ENCODE data around the gene C2CD4C. TPM values are rescaled to one million over a fixed set of nuclear protein-coding genes. Genes with fewer than 3 reads are reported as not detected.

Gene C2CD4C
- total and polyA plus RNA-seq, 2 donors (not counting 3 experiments of a cell fraction or from before 2014, with no cell fraction given), result 0.25 to 0.38 TPM

- no peaks in the 10 kb centered on the region for H3K9me1 ChIP-seq (replicated peaks; ENCODE audit: control insufficient read depth, extremely low read depth, insufficient read depth, low read length)
- POLR2A ChIA-PET, result no interaction called here
- H4K20me1 ChIP-seq (replicated peaks; ENCODE audit: control insufficient read depth, extremely low read depth, insufficient read depth, low read length), result no peaks in the 10 kb centered on the region
- CTCF ChIA-PET, result no interaction called here
- dilution Hi-C loops (cut with MboI; ENCODE audit: extremely low pct_ligation_motif_present, low sequenced_read_pairs), result no loop called here
- TF ChIP-seq POLR2AphosphoS5 (IDR thresholded peaks at IDR 0.05; ENCODE audit: insufficient read depth, low read depth, low read length) (no peak), FOS (IDR thresholded peaks at IDR 0.05; ENCODE audit: borderline replicate concordance, insufficient read depth, low read length) (no peak), JUN (IDR thresholded peaks at IDR 0.05; ENCODE audit: borderline replicate concordance, insufficient read depth, insufficient read length, low read depth) (no peak)
- H3K9ac ChIP-seq (replicated peaks; ENCODE audit: extremely low read depth, insufficient read depth, low read length), result no peak overlapping the region
- H3K27me3 ChIP-seq (ENCODE audit: control insufficient read depth in 2 of 2, insufficient read depth in 2 of 2, low read length in 2 of 2), result peaks cover 5 to 18% of the 10 kb centered on the region in 2 experiments
- H3K4me2 ChIP-seq (ENCODE audit: insufficient read depth, low read length), result no peak overlapping the region
- no peaks in the 10 kb centered on the region for H3K4me1 ChIP-seq (ENCODE audit: control insufficient read depth, extremely low read depth, insufficient read depth, low read length)
- H3K4me3 ChIP-seq (replicated peaks in 1 of 3; ENCODE audit: insufficient read depth in 1 of 3, low read depth in 1 of 3, low read length in 3 of 3), result no peak overlapping the region
- H3K36me3 ChIP-seq (ENCODE audit: control insufficient read depth in 2 of 2, extremely low read depth in 1 of 2, insufficient read depth in 2 of 2, low read length in 2 of 2), result no peaks in the 10 kb centered on the region
- intact Hi-C loops (cut with micrococcal nuclease), result no loop called here
- H3K79me2 ChIP-seq (ENCODE audit: control insufficient read depth, insufficient read depth, low read length), result no peaks in the 10 kb centered on the region
- no TSS peak for BruUV-seq (replicated peaks)
- no peaks in the 10 kb centered on the region for H3K9me3 ChIP-seq (replicated peaks; ENCODE audit: control insufficient read depth, insufficient read depth, low read length)
- no peak overlapping the region for H3K27ac ChIP-seq (ENCODE audit: insufficient read depth, low read depth, low read length)
- DNase-seq (ENCODE audit: low read depth, low spot score), result no peak
- FAIRE-seq, result no peak
- no peak overlapping the region for H2AFZ ChIP-seq (ENCODE audit: low read depth, low read length)
These were observed 49.4 kb upstream of the C2CD4C start for GRCh38 chr19:458091-459042.

GRCh38 chr19:457636-458035 lies 48.7 kb upstream of the C2CD4C start:
- H3K9me3 ChIP-seq (replicated peaks; ENCODE audit: control insufficient read depth, insufficient read depth, low read length), result no peaks in the 10 kb centered on the region
- ChIA-PET CTCF (no interaction called here), POLR2A (no interaction called here)
- peaks cover 5 to 17% of the 10 kb centered on the region in 2 experiments for H3K27me3 ChIP-seq (ENCODE audit: control insufficient read depth in 2 of 2, insufficient read depth in 2 of 2, low read length in 2 of 2)
- no peak overlapping the region for H2AFZ ChIP-seq (ENCODE audit: low read depth, low read length)
- intact Hi-C loops (cut with micrococcal nuclease), result no loop called here
- TF ChIP-seq FOS (IDR thresholded peaks at IDR 0.05; ENCODE audit: borderline replicate concordance, insufficient read depth, low read length) (no peak), GATA2 (IDR thresholded peaks at IDR 0.05; ENCODE audit: insufficient read depth, insufficient read length, low read depth, low read length) (no peak), MYC (IDR thresholded peaks at IDR 0.05; ENCODE audit: low read depth, low read length) (no peak), POLR2A (IDR thresholded peaks at IDR 0.05; ENCODE audit: low read depth, low read length) (no peak), JUN (IDR thresholded peaks at IDR 0.05; ENCODE audit: borderline replicate concordance, insufficient read depth, insufficient read length, low read depth) (no peak), POLR2AphosphoS5 (IDR thresholded peaks at IDR 0.05; ENCODE audit: insufficient read depth, low read depth, low read length) (no peak), EZH2 (IDR thresholded peaks at IDR 0.05; ENCODE audit: borderline replicate concordance, low read depth, low read length, severe bottlenecking) (no peak), MAX (IDR thresholded peaks at IDR 0.05; ENCODE audit: insufficient read depth, insufficient read length) (no peak)
- TF ChIP-seq, protein P1, sequence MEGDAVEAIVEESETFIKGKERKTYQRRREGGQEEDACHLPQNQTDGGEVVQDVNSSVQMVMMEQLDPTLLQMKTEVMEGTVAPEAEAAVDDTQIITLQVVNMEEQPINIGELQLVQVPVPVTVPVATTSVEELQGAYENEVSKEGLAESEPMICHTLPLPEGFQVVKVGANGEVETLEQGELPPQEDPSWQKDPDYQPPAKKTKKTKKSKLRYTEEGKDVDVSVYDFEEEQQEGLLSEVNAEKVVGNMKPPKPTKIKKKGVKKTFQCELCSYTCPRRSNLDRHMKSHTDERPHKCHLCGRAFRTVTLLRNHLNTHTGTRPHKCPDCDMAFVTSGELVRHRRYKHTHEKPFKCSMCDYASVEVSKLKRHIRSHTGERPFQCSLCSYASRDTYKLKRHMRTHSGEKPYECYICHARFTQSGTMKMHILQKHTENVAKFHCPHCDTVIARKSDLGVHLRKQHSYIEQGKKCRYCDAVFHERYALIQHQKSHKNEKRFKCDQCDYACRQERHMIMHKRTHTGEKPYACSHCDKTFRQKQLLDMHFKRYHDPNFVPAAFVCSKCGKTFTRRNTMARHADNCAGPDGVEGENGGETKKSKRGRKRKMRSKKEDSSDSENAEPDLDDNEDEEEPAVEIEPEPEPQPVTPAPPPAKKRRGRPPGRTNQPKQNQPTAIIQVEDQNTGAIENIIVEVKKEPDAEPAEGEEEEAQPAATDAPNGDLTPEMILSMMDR (IDR thresholded peaks at IDR 0.05; ENCODE audit: extremely low read depth in 1 of 2, insufficient read depth in 1 of 2, low read depth in 1 of 2, low read length in 2 of 2), result no peak
- H4K20me1 ChIP-seq (replicated peaks; ENCODE audit: control insufficient read depth, extremely low read depth, insufficient read depth, low read length), result no peaks in the 10 kb centered on the region
- no peaks in the 10 kb centered on the region for H3K36me3 ChIP-seq (ENCODE audit: control insufficient read depth in 2 of 2, extremely low read depth in 1 of 2, insufficient read depth in 2 of 2, low read length in 2 of 2)
- dilution Hi-C loops (cut with MboI; ENCODE audit: extremely low pct_ligation_motif_present, low sequenced_read_pairs), result no loop called here
- H3K4me2 ChIP-seq (ENCODE audit: insufficient read depth, low read length), result no peak overlapping the region
- FAIRE-seq, result no peak
- no TSS peak for BruUV-seq (replicated peaks)
- no peak overlapping the region for H3K9ac ChIP-seq (replicated peaks; ENCODE audit: extremely low read depth, insufficient read depth, low read length)
- no peak for DNase-seq (ENCODE audit: low read depth, low spot score)
- H3K4me1 ChIP-seq (ENCODE audit: control insufficient read depth, extremely low read depth, insufficient read depth, low read length), result no peaks in the 10 kb centered on the region
- H3K79me2 ChIP-seq (ENCODE audit: control insufficient read depth, insufficient read depth, low read length), result no peaks in the 10 kb centered on the region
- no peak overlapping the region for H3K27ac ChIP-seq (ENCODE audit: insufficient read depth, low read depth, low read length)
- no peaks in the 10 kb centered on the region for H3K9me1 ChIP-seq (replicated peaks; ENCODE audit: control insufficient read depth, extremely low read depth, insufficient read depth, low read length)
- no peak overlapping the region for H3K4me3 ChIP-seq (replicated peaks in 1 of 3; ENCODE audit: insufficient read depth in 1 of 3, low read depth in 1 of 3, low read length in 3 of 3)

Data from endothelial cell of umbilical vein (primary cell).